Type B pancreatic cell (in vitro differentiated cells): Measurements from ENCODE around the gene OR5AP2. TPM values are rescaled to one million over a fixed set of nuclear protein-coding genes. Genes with fewer than 3 reads are reported as not detected.

Source experiments
- total RNA-seq: library from RNA; stranded (reverse); gene quantifications from 2 replicates; pipeline ENCODE4 v1.2.1, GENCODE V29; 2021; ENCODE audit warnings: low replicate concordance

OR5AP2 gene
- total RNA-seq, 1 donor from 2014 or later = not detected

Other genes with a start within 250 kb of the OR5AP2 start
- not detected in 2 replicates for gene OR5AL1, start 229.7 kb downstream of the OR5AP2 start, total RNA-seq
- not detected in 2 replicates for gene OR5M3, start 169.1 kb downstream of the OR5AP2 start, total RNA-seq
- not detected in 2 replicates for gene OR5M8, start 151.1 kb downstream of the OR5AP2 start, total RNA-seq
- not detected in 2 replicates for gene OR5M11, start 99.2 kb downstream of the OR5AP2 start, total RNA-seq
- gene OR5M10, start 64.7 kb downstream of the OR5AP2 start, total RNA-seq = not detected in 2 replicates
- not detected in 2 replicates for gene OR5M1, start 27.6 kb downstream of the OR5AP2 start, total RNA-seq
- gene OR5AR1, start 21.2 kb upstream of the OR5AP2 start, total RNA-seq = not detected in 2 replicates
- not detected in 2 replicates for gene OR9G1, start 56.7 kb upstream of the OR5AP2 start, total RNA-seq
- gene OR9G4, start 106.3 kb upstream of the OR5AP2 start, total RNA-seq = not detected in 2 replicates